ENCODE data around the gene TMEM59L.

The TMEM59L gene

GRCh38 chr19:18608805-18609716 is 3.6 kb upstream of the TMEM59L start:
- in situ Hi-C loops (cut with MboI; ENCODE audit: low sequenced_read_pairs), result no loop called here

DNA sequence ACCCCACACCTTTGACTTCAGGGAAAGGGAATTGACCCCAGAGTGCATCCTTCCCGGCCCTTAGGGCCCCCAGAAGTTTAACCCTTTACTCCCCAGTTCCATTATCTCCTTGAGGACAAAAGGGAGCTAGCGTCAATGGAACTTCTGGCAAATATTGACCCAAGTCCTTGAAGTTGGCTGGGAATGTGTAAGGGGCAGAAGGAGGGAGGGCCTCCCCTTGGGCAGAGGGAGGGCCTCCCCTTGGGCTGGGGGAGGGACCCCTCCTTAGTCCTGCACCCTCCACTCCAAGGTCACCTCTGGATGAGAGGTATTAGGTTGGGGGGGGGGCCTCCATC is 3.0 kb upstream of the TMEM59L start:
- in situ Hi-C loops (cut with MboI; ENCODE audit: low sequenced_read_pairs), result no loop called here

- in situ Hi-C loops (cut with MboI; ENCODE audit: low sequenced_read_pairs), result no loop called here
Observed at GRCh38 chr19:18610245-18610555, 2.5 kb upstream of the TMEM59L start.

DNA sequence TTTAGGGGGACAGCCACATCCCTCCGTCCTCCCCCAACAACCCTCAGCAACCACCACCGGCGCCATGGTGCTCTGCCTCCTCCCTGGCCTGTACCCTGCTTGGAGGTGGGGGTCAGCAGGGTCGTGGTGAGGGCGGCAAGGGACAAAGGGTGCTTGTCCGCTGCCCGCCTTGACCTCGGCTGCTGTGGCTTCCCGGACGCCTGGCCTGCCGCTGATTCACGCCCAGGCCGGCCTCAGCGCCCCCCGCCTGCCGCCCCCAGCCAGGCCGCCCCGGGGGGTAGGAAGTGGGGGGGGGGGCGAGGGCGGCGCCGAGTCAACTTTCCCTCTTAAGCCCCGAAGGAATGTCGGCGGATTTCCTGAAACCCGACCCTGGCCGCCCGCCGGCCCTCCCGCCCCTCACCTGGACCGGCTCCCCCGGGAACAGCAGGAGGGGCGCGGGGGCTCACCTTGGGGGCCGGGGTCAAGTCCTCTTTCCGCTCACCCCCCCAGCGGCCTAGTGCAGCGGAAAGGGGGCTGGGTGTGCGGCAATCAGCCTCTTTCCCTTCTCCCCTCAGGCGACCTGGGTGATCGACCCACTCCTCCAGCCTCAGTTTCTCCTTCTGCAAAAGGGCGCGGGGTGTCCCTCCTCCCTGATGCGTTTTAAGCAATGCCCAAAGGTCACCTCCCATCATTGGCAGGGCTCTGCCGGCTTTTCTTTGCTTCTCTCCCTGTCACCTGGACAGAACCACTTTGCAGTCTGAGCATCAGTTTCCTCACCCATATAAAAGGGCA is 1.9 kb upstream of the TMEM59L start:
- in situ Hi-C loops (cut with MboI; ENCODE audit: low sequenced_read_pairs), result no loop called here

GRCh38 chr19:18611327-18612050 is 1.2 kb upstream of the TMEM59L start:
- in situ Hi-C loops (cut with MboI; ENCODE audit: low sequenced_read_pairs), result no loop called here

GRCh38 chr19:18612051-18612771 is 459 bp upstream of the TMEM59L start:
- in situ Hi-C loops (cut with MboI; ENCODE audit: low sequenced_read_pairs), result no loop called here

GRCh38 chr19:18613589-18614234 is 1.0 kb downstream of the TMEM59L start:
- in situ Hi-C loops (cut with MboI; ENCODE audit: low sequenced_read_pairs), result no loop called here

DNA sequence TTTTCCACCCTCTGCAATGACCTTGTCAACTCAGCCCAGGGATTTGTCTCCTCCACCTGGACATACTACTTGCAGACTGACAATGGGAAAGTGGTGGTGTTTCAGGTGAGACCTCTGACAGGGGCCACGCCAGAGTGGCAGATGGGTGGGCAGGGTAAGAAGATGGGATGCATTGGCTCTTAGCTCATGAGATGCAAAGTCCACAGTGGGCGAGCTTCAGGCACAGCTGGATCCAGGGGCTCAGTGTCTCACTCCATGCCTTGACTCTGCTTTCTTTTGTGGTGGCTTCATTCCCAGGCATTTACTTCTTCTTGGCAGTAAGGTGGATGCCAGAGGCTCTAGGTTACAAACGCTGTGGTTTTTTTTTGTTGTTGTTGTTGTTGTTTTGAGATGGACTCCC is 3.4 kb downstream of the TMEM59L start:
- in situ Hi-C loops (cut with MboI; ENCODE audit: low sequenced_read_pairs), result no loop called here

DNA sequence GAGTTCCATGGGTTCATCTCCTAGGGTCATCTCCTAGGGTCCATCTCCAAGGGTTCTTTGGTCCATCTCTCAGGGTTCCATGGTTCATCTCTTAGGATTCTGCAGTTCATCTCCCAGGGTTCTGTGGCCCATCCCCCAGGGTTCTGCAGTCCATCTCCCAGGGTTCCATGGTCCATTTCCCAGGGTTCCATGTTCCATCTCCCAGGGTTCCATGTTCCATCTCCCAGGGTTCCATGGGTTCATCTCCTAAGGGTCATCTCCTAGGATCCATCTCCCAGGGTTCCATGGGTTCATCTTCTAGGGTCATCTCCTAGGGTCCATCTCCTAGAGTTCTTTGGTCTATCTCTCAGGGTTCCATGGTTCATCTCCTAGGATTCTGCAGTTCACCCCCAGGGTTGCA is 4.9 kb downstream of the TMEM59L start:
- in situ Hi-C loops (cut with MboI; ENCODE audit: low sequenced_read_pairs), result no loop called here

GRCh38 chr19:18618236-18618635 is 5.6 kb downstream of the TMEM59L start:
- in situ Hi-C loops (cut with MboI; ENCODE audit: low sequenced_read_pairs), result no loop called here

DNA sequence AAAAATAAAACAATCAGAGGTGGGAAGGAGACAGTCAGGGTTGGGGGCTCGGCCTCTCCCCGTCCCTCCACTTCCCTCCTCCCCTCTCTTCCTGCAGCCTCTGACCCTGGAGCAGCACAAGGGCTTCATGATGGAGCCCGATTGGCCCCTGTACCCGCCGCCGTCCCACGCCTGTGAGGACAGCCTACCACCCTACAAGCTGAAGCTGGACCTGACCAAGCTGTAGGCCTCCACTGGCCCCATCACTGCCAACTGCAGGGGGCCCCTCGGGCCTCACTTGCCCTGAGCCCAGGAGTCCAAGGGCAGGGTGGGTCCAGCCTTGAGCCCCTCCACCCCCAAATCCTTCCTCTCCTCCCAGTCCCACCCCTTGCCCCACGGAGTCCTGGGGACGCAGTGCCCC is 7.6 kb downstream of the TMEM59L start:
- in situ Hi-C loops (cut with MboI; ENCODE audit: low sequenced_read_pairs), result no loop called here

GRCh38 chr19:18620902-18621301 is 8.2 kb downstream of the TMEM59L start:
- in situ Hi-C loops (cut with MboI; ENCODE audit: low sequenced_read_pairs), result no loop called here

DNA sequence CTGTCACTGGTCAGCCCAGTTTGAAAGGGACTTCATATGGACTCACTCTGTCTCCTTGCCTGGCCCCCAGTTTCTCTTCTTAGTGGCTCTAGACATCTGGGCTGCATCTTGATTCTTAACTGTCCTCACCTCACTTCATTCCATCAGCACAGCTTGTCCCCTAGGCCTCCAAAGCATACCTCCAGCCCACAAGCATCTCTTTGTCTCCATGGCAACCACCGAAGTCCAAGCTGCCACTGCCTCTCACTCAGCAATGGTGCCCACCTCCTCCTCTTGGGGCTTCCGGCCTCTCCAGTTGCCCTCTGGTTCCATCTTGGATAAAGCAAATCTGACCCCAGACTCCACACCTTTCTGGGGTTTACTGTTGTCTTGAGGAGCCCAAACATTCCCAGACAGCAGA is 14.2 kb downstream of the TMEM59L start:
- in situ Hi-C loops (cut with MboI; ENCODE audit: low sequenced_read_pairs), result no loop called here

DNA sequence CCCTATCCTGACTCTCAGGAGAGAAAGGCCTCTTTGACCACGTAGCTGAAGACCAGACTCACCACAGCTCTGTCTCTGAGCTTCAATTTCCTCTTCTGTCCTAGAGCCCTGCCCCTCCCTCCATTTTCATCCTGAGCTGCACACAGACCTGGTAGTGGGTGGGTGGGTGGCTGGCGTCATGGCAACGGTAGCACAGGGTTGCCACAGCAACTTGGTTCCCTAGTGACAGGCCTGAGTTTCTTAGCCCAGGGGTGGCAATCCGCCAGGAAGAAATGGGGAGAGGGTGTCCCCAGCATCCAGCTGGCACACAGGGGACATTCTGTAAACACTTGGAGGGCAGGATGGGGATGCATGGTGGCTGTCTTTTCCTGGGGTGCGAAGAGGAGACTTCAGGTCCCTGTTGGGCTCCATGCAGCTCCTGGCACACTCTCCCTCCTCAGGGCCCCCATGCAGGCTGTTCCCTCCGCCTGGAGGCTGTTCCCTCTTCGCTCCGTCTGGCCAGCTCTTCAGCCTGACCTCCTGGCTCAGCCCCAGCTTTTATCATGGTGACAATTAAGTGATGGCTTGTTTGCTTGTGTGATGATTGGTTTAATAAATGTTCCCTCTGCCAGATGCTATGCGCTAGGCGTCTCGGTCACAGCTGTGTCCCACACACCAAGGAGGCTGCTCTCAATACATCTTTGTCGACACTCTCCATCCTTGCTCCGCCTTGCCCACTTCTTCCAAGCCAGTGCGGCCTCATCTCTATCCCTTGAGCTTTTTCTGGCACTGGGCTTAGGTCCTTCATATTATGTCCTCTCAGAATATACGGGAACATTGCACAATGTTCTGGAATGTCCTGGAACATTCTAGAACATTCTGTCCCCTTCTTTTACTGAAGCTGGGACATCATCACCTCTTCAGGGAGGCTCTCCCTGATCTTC is 16.8 kb downstream of the TMEM59L start:
- in situ Hi-C loops (cut with MboI; ENCODE audit: low sequenced_read_pairs), result no loop called here

DNA sequence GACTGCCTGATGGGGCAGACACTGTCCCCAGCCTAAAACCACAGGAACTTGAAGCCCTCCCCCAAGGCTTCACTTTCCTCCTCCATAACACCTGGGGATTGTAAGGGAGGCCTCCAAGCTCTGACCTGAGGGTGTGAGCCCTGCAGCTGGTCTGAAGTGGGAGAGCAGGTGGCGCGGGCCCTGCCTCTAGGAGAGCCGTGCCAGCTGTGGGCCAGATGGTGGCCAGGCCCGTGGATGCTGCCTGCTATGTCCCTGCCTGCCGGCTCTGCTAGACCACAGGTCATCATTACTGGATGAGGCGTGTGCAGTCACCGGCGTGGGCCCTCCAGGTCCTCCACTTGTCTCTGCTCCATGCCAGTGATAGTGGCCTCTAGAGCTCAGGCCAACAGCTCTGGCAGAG is 20.7 kb downstream of the TMEM59L start:
- in situ Hi-C loops (cut with MboI; ENCODE audit: low sequenced_read_pairs), result no loop called here

DNA sequence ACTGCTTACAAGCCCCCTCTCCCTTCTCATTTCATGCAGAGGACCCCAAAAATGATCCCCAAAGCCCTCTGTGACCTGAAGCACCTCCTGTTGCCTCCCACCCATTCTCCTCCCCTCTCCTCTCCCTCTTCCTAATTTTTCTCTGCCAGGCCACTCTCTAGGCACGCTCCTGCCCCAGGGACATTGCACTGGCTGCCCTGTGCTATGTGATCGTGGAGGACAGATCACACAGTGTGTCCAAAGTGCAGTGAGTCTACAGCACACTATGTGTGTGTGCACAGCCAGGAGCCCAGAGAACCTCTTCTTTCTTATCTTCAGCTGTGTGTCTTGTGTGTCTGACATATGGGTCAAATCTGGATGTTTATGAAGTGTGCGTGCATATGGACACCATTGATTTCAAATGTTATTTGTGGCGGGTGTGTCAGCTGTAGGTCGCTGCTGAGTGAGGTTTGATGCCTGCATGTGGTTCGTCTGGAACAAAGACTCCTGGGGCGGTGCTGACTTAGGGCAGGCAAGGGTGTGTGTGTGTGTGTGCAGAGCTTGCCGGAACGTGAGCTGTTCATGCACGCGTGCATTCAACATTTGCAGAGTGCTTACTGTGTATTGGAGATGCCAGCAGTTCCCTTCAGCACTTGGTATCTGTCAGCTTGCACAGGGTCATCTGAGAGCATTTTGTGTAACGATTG is 22.1 kb downstream of the TMEM59L start:
- in situ Hi-C loops (cut with MboI; ENCODE audit: low sequenced_read_pairs), result no loop called here

DNA sequence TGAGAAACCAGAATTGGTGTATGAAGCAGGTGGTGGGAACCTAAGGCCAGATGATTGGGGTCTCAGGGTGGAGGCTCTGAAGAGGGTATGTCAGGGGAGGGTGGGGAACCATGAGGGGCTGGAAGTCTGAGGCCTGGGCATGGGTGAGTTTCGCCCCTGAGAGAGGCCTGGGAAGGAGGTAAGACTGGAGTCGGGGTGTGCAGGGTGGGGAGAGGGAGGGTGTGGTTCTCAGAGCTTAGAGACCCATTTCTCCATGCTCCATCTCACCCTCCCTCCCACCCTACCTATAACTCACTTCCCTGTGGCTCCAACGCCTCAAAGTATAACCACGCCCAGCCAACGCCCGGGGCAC is 23.1 kb downstream of the TMEM59L start:
- in situ Hi-C loops (cut with MboI; ENCODE audit: low sequenced_read_pairs), result no loop called here

DNA sequence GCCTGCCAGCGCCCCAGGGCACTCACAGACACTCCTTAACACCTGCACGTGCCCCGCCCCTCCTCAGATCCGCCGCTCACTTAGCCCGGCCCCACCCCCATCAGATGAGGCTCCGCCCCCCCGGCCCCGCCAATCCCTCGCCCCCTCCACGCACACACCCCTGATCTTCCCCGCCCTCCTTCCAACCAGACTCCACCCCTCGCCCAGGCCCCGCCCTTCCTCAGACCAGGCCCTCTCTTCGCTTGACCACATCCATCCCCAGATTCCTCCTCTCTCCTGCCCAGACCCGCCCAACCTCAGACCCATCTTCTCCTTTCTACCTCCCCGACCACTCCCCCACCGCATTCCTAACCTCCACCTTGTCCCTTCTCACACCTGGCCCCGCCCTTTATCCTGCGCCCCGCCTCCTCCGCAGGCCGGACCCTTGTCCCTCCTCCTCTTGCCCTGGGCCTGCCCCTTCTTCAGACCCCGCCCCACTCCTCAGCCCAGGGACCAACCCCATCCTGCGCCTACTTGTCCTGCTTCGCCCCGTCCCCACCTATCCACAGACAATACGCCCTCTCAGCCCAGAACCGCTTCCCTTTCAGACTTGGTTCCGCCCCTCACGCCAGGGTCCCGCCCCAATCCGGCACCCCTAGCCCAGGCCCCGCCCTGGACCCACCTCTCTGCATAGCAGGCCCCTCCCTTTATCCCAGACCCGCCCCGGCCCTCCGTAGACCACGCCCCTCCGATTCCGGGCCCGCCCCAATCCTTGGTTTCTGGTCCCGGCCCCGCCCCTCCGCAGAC is 23.7 kb downstream of the TMEM59L start:
- in situ Hi-C loops (cut with MboI; ENCODE audit: low sequenced_read_pairs), result no loop called here
